Cardiac muscle cell (in vitro differentiated cells and primary cell): Measurements from ENCODE around the gene CAMK4. TPM values are rescaled to one million over a fixed set of nuclear protein-coding genes. Genes with fewer than 3 reads are reported as not detected.

Experiments used
- DNase-seq, 2 donors: peaks; one replicate each; pipeline versions ENCODE4 v3.0.0 to v3.0.0-alpha.2; 2010 to 2017; ENCODE audit warnings: low read depth in 1 of 2, low spot score in 1 of 2
- H3K27ac ChIP-seq: fragments of 200-600 bp; sonication (generic); 2 replicates; pipeline ENCODE4 v1.5.1; 2016
- H3K27me3 ChIP-seq: fragments of 200-600 bp; sonication (generic); 2 replicates; pipeline ENCODE4 v1.6.0; 2016; ENCODE audit warnings: control low read depth
- H3K36me3 ChIP-seq: fragments of 200-600 bp; sonication (generic); 2 replicates; pipeline ENCODE4 v1.5.1; 2016; ENCODE audit warnings: control low read depth
- H3K4me1 ChIP-seq: fragments of 200-600 bp; sonication (generic); 2 replicates; pipeline ENCODE4 v1.8.1; 2017; ENCODE audit warnings: low read depth, mild to moderate bottlenecking, mixed run types
- H3K4me3 ChIP-seq: fragments of 200-600 bp; sonication (generic); 2 replicates; pipeline ENCODE4 v1.5.1; 2016; ENCODE audit warnings: mild to moderate bottlenecking
- H3K9me3 ChIP-seq: fragments of 200-600 bp; sonication (generic); 2 replicates; pipeline ENCODE4 v1.5.1; 2017; ENCODE audit warnings: low read depth, mild to moderate bottlenecking, control low read depth
- CTCF ChIP-seq: IDR thresholded peaks from 2 replicates; pipeline ENCODE4 v1.5.1; 2012; ENCODE audit warnings: low read depth, mild to moderate bottlenecking, low read length
- polyA plus RNA-seq: library from polyadenylated mRNA; unstranded; fragments of >200 nt; fragmentation: Nextera tagmentation; extraction: Ambion mirVana; gene quantifications from 2 replicates; pipeline ENCODE4 v1.2.1, GENCODE V29; 2016
- total RNA-seq: library from RNA; depleted of rRNA; stranded (reverse); fragments of >200 nt; gene quantifications from 2 replicates; pipeline ENCODE4 v1.2.3, GENCODE V29; 2016

The CAMK4 gene
- total and polyA plus RNA-seq, 2 experiments from 2014 or later: 0.67 to 2.1 TPM

- no peak for TF ChIP-seq CTCF
- Histone ChIP-seq H3K4me1 (no peaks in the 10 kb centered on the region), H3K4me3 (no peak overlapping the region), H3K9me3 (no peaks in the 10 kb centered on the region), H3K27me3 (no peaks in the 10 kb centered on the region), H3K36me3 (no peaks in the 10 kb centered on the region), H3K27ac (no peak overlapping the region)
- no peak for DNase-seq
These were observed 10.0 kb upstream of the CAMK4 start for GRCh38 chr5:111214052-111214742.

GRCh38 chr5:111215971-111216370 lies 8.2 kb upstream of the CAMK4 start:
- Histone ChIP-seq H3K36me3 (no peaks in the 10 kb centered on the region), H3K27me3 (no peaks in the 10 kb centered on the region), H3K9me3 (no peaks in the 10 kb centered on the region), H3K4me3 (no peak overlapping the region), H3K27ac (no peak overlapping the region), H3K4me1 (no peaks in the 10 kb centered on the region)
- DNase-seq: no peak
- no peak for TF ChIP-seq CTCF

- Histone ChIP-seq H3K4me1 (no peaks in the 10 kb centered on the region), H3K27ac (no peak overlapping the region), H3K4me3 (no peak overlapping the region), H3K27me3 (peaks cover 30% of the 10 kb centered on the region), H3K36me3 (no peaks in the 10 kb centered on the region), H3K9me3 (no peaks in the 10 kb centered on the region)
- DNase-seq: no peak
- no peak for TF ChIP-seq CTCF
These were observed 3.0 kb upstream of the CAMK4 start for GRCh38 chr5:111221139-111221538.

- H3K36me3 ChIP-seq: no peaks in the 10 kb centered on the region
- H3K27me3 ChIP-seq: peaks cover 45% of the 10 kb centered on the region
- DNase-seq: no peak
- no peaks in the 10 kb centered on the region for H3K4me1 ChIP-seq
- no peak overlapping the region for H3K27ac ChIP-seq
- H3K9me3 ChIP-seq: no peaks in the 10 kb centered on the region
- TF ChIP-seq CTCF: no peak
- peak overlapping the region; percentile 46 for H3K4me3 ChIP-seq
These were observed 940 bp upstream of the CAMK4 start for GRCh38 chr5:111223101-111223786.

- no peak overlapping the region for H3K27ac ChIP-seq
These were observed 569 bp downstream of the CAMK4 start for GRCh38 chr5:111224561-111225345.

More at GRCh38 chr5:111224561-111225345, 569 bp downstream of the CAMK4 start:
- TF ChIP-seq CTCF: no peak
- H3K4me3 ChIP-seq: peak overlapping the region; percentile 46
- H3K27me3 ChIP-seq: peaks cover 49% of the 10 kb centered on the region
- H3K36me3 ChIP-seq: no peaks in the 10 kb centered on the region
- no peak for DNase-seq
- H3K4me1 ChIP-seq: no peaks in the 10 kb centered on the region
- H3K9me3 ChIP-seq: no peaks in the 10 kb centered on the region
